GM18870 (cell line): ENCODE data around the gene TRIO.

ENCODE experiments used
- ATAC-seq: cut with Tn5 transposase; IDR thresholded peaks from one replicate; pipeline ENCODE4 v1.9.1; 2021; ENCODE audit warnings: moderate library complexity; ENCODE audit not compliant: unreplicated experiment

The TRIO gene

GRCh38 chr5:14310901-14311300 is 167.8 kb downstream of the TRIO start:
- ATAC-seq, result no peak

DNA sequence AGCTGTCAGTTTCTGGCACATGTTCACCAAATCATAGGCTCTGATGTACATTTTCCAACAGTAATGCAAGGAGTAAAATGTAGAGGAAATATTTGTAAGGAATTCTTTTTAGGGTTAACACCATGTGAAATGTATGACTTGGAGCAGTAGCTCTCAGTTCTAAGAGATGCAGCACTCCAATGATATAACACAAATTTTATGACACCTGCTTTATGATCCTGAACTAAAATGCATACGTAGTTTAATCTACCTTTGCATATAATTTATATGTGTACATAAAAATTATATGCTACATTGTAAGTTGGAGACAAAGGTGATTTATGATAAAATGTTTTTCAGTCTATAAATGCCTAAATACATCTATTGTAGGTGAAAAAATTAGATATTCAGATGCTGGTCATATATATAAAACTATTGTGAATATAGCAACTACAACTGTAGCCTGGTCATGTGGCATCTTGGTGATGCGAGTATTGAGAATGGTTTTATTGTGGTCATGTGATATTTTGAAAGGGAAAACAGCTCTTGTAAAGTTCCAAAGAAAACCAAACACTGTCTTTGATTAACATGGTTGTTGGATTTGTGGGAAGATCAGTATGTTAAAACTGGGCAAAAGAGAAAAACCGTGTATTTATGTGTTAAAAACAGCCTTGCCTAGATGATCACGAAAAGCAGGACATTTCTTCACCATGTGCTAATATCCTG is 171.0 kb downstream of the TRIO start:
- ATAC-seq, result no peak

- no peak for ATAC-seq
Measured at GRCh38 chr5:14316471-14316870, 173.3 kb downstream of the TRIO start.

DNA sequence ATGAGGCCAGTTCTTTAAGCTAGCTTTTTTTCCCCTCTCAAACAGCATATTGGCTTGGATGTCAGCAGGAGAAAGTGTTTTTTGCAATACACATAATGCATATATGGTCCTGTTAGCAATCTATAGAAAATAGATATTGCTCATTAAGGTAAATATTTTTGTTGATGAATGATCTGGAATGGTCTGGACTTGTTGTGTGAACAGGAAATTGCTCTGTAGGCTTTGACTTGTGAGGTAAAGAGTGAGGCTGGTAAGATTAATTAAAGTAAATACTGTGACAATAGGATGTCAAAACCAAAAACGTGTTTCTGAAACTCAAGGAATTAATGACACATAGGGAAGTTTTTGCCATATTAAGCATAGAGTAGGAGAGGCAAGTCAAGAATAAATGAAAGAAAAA is 176.0 kb downstream of the TRIO start:
- ATAC-seq, result no peak

DNA sequence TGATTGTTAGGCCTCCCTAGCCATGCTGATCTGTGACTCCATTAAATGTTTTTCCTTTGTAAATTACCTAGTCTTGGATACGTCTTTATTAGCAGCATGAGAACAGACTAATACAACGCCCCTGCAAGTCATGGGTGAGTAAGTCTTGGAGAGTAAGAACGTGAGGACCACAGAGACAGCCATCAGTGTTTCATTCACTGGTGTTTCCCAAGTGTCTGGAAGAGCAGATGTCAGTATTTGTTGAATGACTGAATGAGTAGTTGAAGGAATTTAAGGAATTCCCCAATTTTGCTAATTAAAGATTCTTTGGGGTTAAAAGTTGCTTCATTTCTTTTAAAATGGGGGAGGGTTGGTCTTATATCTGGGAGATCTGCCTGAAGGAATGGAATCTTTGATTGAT is 178.8 kb downstream of the TRIO start:
- no peak for ATAC-seq

GRCh38 chr5:14322437-14323187 is 179.5 kb downstream of the TRIO start:
- ATAC-seq, result no peak

DNA sequence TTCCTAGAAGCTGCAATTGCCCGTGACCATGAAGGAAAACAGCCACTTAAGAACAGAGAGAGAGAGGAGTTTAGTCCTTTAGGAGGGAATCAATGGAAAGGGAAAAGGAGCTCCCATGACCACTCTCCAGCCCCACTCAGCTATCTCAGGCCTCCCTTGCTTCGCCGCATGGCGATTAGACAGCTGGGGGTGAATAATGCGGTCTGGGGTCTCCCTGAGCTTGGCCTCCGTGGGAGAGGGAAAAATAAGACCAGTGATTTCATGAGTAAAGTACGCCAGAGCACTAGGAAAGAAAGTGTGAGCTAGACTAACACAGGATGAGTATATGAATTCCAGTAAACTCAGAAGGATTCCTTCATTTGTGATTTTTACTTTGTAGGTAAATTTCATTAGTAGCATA is 180.3 kb downstream of the TRIO start:
- no peak for ATAC-seq

- ATAC-seq, result no peak
Measured at GRCh38 chr5:14325369-14325768, 182.2 kb downstream of the TRIO start.

DNA sequence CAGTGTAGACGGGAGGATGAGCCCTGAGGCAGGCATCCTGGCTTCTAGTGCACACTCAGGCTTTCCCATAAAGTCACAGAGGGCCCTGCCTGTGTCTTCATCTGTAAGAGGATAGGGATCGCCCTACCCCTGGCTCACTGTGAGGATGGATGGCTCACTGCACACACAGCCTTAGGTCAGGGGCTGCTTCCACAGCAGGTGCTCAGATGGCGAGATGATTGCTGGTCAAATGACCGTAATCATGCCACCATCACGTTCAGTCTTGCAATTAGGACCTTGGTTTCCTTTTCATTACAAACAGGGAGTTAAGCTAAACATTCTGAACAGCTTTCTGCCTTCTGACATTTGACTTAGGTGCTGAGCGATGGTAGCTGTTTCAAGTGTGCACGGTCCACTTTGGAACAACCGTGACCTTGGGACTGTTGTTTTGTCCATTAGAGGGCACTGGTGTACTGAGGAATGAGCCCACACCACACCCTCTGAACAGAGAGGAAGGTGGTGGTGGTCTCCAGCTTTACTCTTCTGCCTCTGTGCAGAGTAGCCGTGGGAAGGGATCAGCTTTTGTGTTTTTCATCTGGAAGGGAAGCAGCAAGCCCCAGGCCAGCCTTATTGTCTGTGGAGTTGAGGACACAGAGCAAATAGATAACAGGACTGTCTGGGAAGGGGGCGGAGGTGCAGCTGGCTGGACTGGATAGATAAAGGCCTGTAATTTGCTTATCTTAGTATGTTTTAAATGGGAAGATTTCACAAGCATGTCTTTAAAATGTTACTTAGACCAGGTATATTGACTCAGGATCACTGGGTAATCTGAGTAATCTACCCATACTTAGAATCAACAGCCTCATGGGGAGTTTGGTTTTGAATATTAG is 183.1 kb downstream of the TRIO start:
- no peak for ATAC-seq

GRCh38 chr5:14327624-14328023 is 184.5 kb downstream of the TRIO start:
- no peak for ATAC-seq

DNA sequence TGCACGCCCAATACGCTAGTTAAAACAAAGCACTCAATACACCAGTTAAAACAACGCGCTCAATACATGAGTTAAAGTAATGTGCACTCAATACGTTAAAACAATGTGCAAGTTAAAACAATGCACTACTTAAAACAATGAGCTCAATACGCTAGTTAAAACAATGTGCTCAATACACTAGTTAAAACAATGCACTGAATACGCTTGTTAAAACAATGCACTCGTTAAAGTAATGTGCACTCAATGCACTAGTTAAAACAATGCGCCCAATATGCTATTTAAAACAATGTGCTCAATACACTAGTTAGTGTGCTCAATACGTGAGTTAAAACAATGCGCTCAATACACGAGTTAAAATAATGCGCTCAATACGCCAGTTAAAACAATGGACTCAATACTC is 185.0 kb downstream of the TRIO start:
- ATAC-seq, result no peak

DNA sequence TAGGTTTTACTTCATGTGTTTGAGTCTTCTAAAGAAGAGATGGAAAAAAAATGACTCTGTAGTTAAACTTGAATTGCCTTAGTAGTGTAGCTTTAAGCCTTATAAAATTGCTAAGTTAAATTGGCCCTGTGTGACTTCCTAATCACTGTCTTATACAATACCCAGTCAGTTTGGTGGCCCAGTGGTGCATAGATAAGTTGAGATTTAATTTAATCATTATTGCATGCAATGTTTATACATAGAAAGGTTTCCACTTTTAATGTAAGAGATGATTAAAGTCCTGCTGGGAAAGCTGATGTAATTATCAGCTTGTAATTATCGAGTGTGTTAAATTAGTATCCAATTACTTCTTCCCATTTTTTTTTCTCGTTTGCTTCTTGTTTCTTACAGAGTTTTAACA is 187.1 kb downstream of the TRIO start:
- ATAC-seq, result no peak

DNA sequence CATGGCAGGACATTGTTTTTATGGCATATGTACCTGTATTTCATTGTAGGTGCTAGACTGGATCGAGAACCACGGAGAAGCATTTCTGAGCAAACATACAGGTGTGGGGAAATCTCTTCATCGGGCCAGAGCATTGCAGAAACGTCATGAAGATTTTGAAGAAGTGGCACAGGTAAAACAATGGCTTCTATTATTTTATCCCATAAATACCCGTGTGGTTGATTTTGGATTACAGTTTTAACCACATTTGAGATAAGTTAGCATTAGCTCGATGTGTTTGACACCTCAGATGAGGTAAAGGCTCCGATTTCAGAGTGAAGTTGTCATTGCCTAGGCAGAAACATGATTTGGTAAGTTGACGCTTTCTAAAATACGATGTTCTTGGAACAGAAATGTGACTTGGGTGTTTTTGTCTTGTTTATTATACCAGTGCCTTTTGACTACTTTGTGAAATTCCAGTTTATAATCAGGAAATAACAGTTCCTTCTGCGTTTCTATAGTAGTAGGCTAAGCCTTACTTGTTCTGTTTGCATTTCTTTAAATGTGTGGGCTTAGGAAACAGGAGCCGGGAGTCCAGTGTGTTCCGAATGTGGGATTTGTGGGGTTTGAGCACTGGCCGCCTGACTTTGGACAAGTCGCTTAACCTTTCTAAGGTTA is 187.7 kb downstream of the TRIO start:
- ATAC-seq, result no peak

DNA sequence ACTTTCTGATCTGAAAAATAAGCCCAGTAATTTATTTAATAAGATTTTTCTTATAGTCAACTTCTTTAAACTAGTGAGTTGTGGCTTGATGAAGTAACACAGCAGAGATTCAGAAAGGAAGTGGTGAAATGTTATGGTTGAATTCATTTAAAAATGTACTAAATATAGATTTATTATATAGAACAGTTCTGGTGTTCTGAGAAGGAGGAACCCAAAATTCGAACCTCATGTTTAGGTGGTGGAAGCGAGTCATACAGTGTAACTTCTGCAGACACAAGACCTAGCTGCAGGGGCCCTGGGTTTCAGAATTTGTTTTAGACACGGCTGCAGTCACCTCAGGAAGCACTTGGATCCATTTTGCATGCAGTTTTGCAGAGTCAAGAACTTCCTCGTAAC is 188.2 kb downstream of the TRIO start:
- ATAC-seq, result peak; percentile 53

GRCh38 chr5:14332038-14332631 is 189.0 kb downstream of the TRIO start:
- ATAC-seq, result no peak

DNA sequence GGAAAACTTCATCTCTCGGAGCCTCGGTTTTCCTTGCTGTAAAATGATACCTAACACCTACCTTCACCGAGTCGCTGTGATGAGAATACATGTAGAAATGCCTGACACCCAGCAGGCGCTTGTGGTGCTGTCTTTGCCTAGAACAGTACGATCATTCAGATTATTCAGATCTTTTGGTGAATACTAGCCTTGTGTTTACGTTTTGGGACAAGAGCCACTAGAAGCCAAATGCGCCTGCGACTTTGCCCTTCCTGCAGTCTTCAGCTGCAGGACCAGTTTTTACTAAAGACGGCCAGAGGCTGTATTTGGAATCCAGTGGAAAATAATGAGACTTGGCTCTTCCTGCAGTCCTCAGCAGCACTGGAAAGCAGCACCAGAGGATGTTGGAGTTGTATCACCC is 189.6 kb downstream of the TRIO start:
- ATAC-seq, result no peak

- no peak for ATAC-seq
Measured at GRCh38 chr5:14337593-14337992, 194.5 kb downstream of the TRIO start.

DNA sequence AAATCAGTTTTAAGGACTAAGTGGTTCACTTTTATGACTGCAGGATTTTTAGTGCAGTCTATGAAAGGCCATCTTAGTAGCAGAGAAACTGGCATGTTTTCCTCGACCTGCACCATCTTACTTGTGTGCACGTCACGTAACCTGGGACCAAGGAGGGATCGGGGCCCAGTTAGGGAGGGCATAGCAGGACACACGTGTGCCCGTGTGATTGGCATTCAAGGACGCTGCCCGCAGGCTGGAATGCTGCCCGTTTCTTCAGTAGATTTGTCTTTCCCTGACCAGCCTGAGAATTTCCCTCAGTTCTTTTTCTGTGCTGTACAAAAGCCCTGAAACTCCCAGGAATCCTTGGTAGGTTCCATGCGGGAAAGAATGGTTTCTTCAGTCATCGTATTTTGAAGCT is 196.3 kb downstream of the TRIO start:
- no peak for ATAC-seq

DNA sequence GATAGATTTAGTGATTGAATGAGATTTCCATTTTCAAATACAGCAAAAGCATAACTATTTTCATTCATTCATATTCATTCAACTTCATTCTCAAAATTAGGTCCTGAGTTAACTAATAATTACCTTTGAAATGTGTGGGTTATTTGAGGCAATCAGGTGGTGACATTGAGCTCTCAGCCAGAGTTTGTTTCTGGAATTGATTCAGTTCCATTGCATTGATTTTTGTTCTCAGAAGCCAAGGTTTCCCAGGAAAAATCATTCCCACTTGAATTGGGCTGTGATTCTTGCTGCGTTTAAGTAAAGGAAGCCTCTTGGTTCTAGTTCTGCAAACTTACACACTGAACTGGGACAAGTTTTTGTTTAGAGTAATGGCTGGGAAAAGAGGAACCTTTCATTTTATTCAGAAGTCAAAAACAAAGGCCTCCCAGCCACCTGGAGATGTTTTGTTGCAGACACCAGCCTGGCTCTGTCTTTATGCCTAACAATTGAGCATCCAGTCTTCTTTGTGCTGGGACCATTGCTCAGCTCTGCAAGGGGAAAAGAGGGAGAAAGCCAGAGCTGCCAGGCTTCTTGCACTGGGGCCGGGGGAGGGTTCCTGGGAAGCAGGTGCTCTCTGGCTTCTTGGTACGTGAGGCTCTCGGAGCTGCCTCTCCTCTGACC is 198.6 kb downstream of the TRIO start:
- ATAC-seq, result no peak

- peak; percentile 98 for ATAC-seq
Measured at GRCh38 chr5:14342306-14342705, 199.2 kb downstream of the TRIO start.
